ENCODE data around the gene CFAP410. TPM values are rescaled to one million over a fixed set of nuclear protein-coding genes. Genes with fewer than 3 reads are reported as not detected.

The CFAP410 gene
- total RNA-seq, 1 experiment from 2014 or later = 19.3 TPM

DNA sequence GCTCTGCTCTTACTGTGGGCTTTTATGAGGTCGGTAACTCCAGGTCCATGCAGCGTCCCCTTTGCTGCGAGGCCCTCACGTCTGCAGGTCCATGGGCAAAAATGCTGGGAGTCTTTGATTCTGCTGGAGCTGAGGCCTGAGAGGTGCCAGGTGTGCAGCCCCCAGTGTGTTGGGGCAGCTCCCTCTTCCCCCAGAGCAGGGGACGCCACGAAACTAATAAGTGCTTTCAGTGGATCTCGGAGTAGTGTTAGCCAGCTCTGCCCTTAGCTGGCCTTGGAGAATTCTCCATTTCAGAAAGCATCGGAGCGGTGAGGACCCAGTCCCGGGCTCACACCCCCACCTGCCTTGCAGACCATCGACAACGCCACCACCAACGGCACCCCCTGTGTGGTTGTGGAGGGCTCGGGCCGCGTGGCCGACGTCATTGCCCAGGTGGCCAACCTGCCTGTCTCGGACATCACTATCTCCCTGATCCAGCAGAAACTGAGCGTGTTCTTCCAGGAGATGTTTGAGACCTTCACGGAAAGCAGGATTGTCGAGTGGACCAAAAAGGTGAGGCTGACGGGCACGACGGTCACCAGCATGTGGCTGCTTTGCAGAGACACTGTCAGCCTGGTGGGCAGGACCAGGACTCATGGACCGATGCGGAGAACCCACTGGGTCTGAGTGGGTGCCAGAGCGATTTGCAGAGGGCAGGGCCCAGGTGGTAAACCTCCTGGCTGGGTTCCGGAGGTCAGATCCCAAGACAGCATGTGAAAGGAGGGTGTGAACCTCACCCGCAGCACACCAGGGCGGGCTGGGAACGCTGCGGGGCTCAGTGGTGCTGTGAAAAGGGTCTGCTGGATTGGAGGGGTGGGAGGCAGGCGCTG, 39.7 kb upstream of the CFAP410 start (continued):
- TF ChIP-seq CREB1 (CRISPR knock-in tag; IDR thresholded peaks at IDR 0.05) = no peak
- TF ChIP-seq, protein P1, sequence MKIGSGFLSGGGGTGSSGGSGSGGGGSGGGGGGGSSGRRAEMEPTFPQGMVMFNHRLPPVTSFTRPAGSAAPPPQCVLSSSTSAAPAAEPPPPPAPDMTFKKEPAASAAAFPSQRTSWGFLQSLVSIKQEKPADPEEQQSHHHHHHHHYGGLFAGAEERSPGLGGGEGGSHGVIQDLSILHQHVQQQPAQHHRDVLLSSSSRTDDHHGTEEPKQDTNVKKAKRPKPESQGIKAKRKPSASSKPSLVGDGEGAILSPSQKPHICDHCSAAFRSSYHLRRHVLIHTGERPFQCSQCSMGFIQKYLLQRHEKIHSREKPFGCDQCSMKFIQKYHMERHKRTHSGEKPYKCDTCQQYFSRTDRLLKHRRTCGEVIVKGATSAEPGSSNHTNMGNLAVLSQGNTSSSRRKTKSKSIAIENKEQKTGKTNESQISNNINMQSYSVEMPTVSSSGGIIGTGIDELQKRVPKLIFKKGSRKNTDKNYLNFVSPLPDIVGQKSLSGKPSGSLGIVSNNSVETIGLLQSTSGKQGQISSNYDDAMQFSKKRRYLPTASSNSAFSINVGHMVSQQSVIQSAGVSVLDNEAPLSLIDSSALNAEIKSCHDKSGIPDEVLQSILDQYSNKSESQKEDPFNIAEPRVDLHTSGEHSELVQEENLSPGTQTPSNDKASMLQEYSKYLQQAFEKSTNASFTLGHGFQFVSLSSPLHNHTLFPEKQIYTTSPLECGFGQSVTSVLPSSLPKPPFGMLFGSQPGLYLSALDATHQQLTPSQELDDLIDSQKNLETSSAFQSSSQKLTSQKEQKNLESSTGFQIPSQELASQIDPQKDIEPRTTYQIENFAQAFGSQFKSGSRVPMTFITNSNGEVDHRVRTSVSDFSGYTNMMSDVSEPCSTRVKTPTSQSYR (CRISPR knock-in tag; IDR thresholded peaks at IDR 0.05) = no peak
- TF ChIP-seq ZNF317 (CRISPR knock-in tag; IDR thresholded peaks at IDR 0.05; ENCODE audit: borderline replicate concordance, low read depth) = no peak
- TF ChIP-seq ZNF232 (CRISPR knock-in tag; IDR thresholded peaks at IDR 0.05) = no peak
- TF ChIP-seq, protein P2, sequence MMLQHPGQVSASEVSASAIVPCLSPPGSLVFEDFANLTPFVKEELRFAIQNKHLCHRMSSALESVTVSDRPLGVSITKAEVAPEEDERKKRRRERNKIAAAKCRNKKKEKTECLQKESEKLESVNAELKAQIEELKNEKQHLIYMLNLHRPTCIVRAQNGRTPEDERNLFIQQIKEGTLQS (CRISPR knock-in tag; conservative IDR thresholded peaks at IDR 0.05) = no peak
- TF ChIP-seq NFYB (CRISPR knock-in tag; conservative IDR thresholded peaks at IDR 0.05; ENCODE audit: low read depth) = no peak
- TF ChIP-seq JUN (CRISPR knock-in tag; IDR thresholded peaks at IDR 0.05) = no peak
- TF ChIP-seq, protein P3, sequence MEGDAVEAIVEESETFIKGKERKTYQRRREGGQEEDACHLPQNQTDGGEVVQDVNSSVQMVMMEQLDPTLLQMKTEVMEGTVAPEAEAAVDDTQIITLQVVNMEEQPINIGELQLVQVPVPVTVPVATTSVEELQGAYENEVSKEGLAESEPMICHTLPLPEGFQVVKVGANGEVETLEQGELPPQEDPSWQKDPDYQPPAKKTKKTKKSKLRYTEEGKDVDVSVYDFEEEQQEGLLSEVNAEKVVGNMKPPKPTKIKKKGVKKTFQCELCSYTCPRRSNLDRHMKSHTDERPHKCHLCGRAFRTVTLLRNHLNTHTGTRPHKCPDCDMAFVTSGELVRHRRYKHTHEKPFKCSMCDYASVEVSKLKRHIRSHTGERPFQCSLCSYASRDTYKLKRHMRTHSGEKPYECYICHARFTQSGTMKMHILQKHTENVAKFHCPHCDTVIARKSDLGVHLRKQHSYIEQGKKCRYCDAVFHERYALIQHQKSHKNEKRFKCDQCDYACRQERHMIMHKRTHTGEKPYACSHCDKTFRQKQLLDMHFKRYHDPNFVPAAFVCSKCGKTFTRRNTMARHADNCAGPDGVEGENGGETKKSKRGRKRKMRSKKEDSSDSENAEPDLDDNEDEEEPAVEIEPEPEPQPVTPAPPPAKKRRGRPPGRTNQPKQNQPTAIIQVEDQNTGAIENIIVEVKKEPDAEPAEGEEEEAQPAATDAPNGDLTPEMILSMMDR (IDR thresholded peaks at IDR 0.05) = no peak
- no peak for TF ChIP-seq ZNF396 (CRISPR knock-in tag; IDR thresholded peaks at IDR 0.05; ENCODE audit: borderline replicate concordance)
- TF ChIP-seq, protein P4, sequence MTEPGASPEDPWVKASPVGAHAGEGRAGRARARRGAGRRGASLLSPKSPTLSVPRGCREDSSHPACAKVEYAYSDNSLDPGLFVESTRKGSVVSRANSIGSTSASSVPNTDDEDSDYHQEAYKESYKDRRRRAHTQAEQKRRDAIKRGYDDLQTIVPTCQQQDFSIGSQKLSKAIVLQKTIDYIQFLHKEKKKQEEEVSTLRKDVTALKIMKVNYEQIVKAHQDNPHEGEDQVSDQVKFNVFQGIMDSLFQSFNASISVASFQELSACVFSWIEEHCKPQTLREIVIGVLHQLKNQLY (CRISPR knock-in tag; IDR thresholded peaks at IDR 0.05) = no peak
- no peak for TF ChIP-seq ETV6 (CRISPR knock-in tag; IDR thresholded peaks at IDR 0.05)
- TF ChIP-seq OVOL2 (CRISPR knock-in tag; IDR thresholded peaks at IDR 0.05; ENCODE audit: borderline replicate concordance) = no peak

DNA sequence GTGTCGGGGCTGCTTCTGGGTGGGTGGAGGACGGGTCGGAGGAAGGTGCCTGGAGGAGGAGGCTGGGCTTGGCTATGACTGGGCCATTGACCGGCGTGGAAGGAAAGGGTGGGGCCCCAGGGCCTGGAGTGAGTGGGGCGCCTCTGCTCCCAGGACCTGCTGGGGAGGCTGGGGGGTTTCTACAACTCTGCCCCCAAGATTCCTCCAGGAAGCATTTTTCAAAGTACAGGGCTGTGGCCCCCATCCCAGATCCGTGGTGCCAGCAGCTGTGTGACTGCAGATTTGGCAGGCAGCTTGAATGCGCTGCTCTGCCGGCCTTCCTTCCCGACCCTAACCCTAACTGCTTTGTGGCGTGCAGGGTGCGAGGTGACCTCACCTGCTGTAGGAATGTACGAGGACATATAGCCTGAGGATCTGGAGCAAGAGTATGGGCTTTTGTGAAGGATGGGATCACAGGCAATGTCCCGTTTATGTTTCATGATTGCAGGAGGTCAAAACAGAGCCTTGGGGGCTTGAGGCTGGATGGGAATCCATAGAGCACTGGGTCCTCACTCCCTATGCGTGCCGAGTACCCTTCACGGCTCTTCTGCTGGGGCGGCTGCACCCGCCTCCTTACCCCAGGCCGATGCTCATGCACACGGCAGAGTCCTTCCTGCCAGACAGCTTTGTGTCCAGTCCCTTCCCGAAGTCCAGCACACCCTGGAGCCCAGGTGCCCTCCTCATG, 38.9 kb upstream of the CFAP410 start:
- H3K36me3 Mint-ChIP-seq = peaks cover 11% of the 10 kb centered on the region
- DNase-seq (ENCODE audit: low spot score) (no peak), ATAC-seq (no peak)
- ChIA-PET CTCF (interaction anchor here (1.0 kb wide), 1 partner anchor 78 kb away, joined by 3 read pairs; no protein-coding TSS in a partner anchor), POLR2A (no interaction called here)
- H3K27ac Mint-ChIP-seq = no peak overlapping the region
- peaks cover 17% of the 10 kb centered on the region for H3K4me1 Mint-ChIP-seq
- peaks cover 25% of the 10 kb centered on the region for H3K9me3 Mint-ChIP-seq
- peaks cover 10% of the 10 kb centered on the region; the same call in 1 of the 2 replicates for H3K27me3 Mint-ChIP-seq (ENCODE audit: low read depth)
- TF ChIP-seq ATF1 (CRISPR knock-in tag; IDR thresholded peaks at IDR 0.05) (no peak), SMAD3 (CRISPR knock-in tag; IDR thresholded peaks at IDR 0.05; ENCODE audit: borderline replicate concordance) (no peak), KAT7 (CRISPR knock-in tag; IDR thresholded peaks at IDR 0.05; ENCODE audit: borderline replicate concordance) (no peak)
- TF ChIP-seq, protein P5, sequence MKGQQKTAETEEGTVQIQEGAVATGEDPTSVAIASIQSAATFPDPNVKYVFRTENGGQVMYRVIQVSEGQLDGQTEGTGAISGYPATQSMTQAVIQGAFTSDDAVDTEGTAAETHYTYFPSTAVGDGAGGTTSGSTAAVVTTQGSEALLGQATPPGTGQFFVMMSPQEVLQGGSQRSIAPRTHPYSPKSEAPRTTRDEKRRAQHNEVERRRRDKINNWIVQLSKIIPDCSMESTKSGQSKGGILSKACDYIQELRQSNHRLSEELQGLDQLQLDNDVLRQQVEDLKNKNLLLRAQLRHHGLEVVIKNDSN (CRISPR knock-in tag; IDR thresholded peaks at IDR 0.05) = no peak
- no peak overlapping the region for H3K4me3 Mint-ChIP-seq
